GM06990 (cell line): ENCODE results near the gene STK38.
"Not testable (repeated sequence)": the region's sequence is repeated elsewhere in the genome, so short reads cannot be mapped to it uniquely, and the experiment has no call there.

ENCODE experiments used
- DNase-seq: peaks from one replicate; pipeline ENCODE4 v3.0.0-alpha.2; 2011; ENCODE audit not compliant: insufficient read length; ENCODE audit errors: extremely low read depth
- H3K27me3 ChIP-seq: replicated peaks from 2 replicates; pipeline ENCODE4 v1.6.0; 2011; ENCODE audit warnings: low read length; ENCODE audit not compliant: control insufficient read depth, insufficient read depth
- H3K36me3 ChIP-seq: 2 replicates; pipeline ENCODE4 v1.5.1; 2011; ENCODE audit warnings: low read length; ENCODE audit not compliant: control insufficient read depth, insufficient read depth
- H3K4me3 ChIP-seq: replicated peaks from 2 replicates; pipeline ENCODE4 v1.5.1; 2011; ENCODE audit warnings: low read depth, mild to moderate bottlenecking, control low read depth, low read length
- CTCF ChIP-seq: IDR thresholded peaks from 2 replicates; pipeline ENCODE4 v1.5.1; 2011; ENCODE audit warnings: low read length, control low read depth, mild to moderate bottlenecking, inconsistent platforms; ENCODE audit not compliant: insufficient read depth, poor library complexity, severe bottlenecking

The STK38 gene

DNA sequence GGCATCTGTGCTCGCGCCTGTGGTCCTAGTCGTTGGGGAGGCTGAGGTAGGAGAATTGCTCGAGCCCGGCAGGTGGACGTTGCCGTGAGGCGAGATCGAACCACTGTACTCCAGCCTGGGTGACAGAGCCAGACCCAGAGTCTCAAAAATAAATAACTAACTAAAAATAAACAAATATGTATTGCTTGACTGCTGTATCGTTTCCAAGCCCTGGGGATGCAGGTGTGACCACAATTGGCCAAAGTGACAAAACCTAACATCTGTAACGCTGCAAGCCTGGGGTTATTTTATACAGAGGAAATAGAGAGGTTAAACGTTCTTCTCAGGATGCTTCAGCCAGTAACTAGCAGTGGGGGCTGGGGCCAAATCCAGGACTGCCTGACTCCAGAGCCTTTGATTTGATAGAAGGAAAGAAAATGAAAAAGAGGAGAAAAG, 45.0 kb upstream of the STK38 start:
- no peak overlapping the region for H3K4me3 ChIP-seq
- no peak for TF ChIP-seq CTCF
- peak; percentile 71 for DNase-seq

DNA sequence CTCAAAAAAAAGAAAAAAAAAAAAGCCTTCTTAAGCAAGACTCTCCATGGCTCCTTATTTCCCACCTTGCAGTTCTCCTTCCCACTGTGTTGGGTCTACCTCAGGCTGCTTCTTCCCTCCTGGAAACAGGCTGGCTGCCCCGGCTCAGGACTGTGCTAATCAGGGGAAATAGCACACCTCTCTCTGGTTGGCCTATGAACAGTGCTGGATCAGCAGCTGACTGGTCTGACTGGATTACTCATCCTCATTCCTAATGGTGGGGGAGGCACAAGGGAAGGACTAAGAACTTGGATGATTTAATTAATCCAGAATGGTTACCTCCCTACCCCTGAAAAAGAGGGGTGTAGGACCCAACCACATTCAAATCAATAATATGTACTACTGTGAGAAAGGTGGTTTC, 43.0 kb upstream of the STK38 start:
- TF ChIP-seq CTCF: no peak
- H3K36me3 ChIP-seq: no peaks in the 10 kb centered on the region
- no peak overlapping the region for H3K4me3 ChIP-seq
- no peak for DNase-seq
- H3K27me3 ChIP-seq: no peaks in the 10 kb centered on the region

More for the DNA sequence above, 45.0 kb upstream of the STK38 start:
- H3K27me3 ChIP-seq: no peaks in the 10 kb centered on the region
- H3K36me3 ChIP-seq: peaks cover 6% of the 10 kb centered on the region

GRCh38 chr6:36589025-36589400, 41.7 kb upstream of the STK38 start:
- not testable (repeated sequence) for H3K4me3 ChIP-seq, DNase-seq, H3K27me3 ChIP-seq, H3K36me3 ChIP-seq

- no peak for DNase-seq
- Histone ChIP-seq H3K36me3 (no peaks in the 10 kb centered on the region), H3K4me3 (no peak overlapping the region), H3K27me3 (no peaks in the 10 kb centered on the region)
- no peak for TF ChIP-seq CTCF
Observed at GRCh38 chr6:36586606-36587005, 39.3 kb upstream of the STK38 start.

DNA sequence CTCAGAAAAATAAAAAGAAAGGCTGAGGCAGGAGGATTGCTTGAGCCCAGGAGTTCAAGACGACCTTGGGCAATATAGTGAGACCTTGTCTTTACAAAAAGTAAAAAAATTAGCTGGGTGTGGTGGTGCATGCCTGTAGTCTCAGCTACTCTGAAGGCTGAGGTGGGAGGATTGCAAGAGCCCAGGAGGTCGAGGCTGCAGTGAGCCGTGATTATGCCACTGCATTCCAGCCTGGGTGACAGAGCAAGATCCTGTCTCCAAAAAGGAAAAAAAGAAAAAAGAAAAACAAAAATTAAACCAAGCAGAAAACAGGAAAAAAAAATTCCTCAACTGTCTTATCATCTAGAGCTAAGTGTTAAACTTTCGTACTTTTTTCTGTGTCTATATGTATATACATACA, 34.4 kb upstream of the STK38 start:
- Histone ChIP-seq H3K27me3 (no peaks in the 10 kb centered on the region), H3K4me3 (no peak overlapping the region), H3K36me3 (no peaks in the 10 kb centered on the region)
- no peak for DNase-seq
- no peak for TF ChIP-seq CTCF

GRCh38 chr6:36580184-36580526, 32.9 kb upstream of the STK38 start:
- TF ChIP-seq CTCF: no peak
- Histone ChIP-seq H3K27me3 (no peaks in the 10 kb centered on the region), H3K4me3 (no peak overlapping the region), H3K36me3 (no peaks in the 10 kb centered on the region)
- DNase-seq: no peak

DNA sequence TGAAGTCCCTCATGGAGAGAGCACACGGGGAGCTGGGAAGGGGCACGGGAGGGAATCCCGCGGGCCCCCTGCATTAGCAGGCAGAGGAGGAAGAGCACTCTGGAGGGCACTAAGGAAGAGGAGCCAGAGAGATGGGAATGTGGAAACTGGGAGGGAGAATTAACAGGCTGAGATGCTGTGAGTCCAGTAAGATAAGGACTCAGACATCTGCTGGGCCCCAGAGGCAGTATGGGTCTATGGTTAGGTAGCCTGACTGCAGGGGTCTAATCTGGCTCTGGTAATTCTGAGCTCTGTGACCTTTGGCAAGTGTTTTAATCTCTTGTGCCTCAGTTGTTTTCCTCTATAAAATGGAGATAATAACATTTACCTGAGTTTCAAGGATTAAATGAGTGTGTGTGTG, 31.2 kb upstream of the STK38 start:
- no peak for DNase-seq
- TF ChIP-seq CTCF: no peak
- no peak overlapping the region for H3K4me3 ChIP-seq
- no peaks in the 10 kb centered on the region for H3K36me3 ChIP-seq
- no peaks in the 10 kb centered on the region for H3K27me3 ChIP-seq
